K562 (cell line): ENCODE measurements around the gene LRP6. TPM values are rescaled to one million over a fixed set of nuclear protein-coding genes. Genes with fewer than 3 reads are reported as not detected.

ENCODE experiments used
- CBX2 ChIP-seq: fragments of 200-600 bp; sonication (generic); IDR thresholded peaks from one replicate; pipeline ENCODE4 v1.6.1; 2012; ENCODE audit warnings: mild to moderate bottlenecking, low read length, inconsistent platforms; ENCODE audit not compliant: insufficient read depth, poor library complexity, severe bottlenecking
- ELF1 ChIP-seq: fragments of 200-800 bp; sonication (Bioruptor generic); IDR thresholded peaks from 2 replicates; pipeline ENCODE4 v1.6.1; 2016; ENCODE audit warnings: missing genetic modification characterization, missing compliant biosample characterization
- EZH2 ChIP-seq: IDR thresholded peaks from 2 replicates; pipeline ENCODE4 v1.6.1; 2012; ENCODE audit warnings: low read depth, mild to moderate bottlenecking, inconsistent platforms, low read length, borderline replicate concordance
- FOS ChIP-seq: IDR thresholded peaks from 3 replicates; pipeline ENCODE4 v1.6.1; 2011; ENCODE audit not compliant: insufficient read length; ENCODE audit errors: extremely low read depth
- FOXP1 ChIP-seq: sonication (generic); formaldehyde crosslinking; IDR thresholded peaks from 2 replicates; pipeline ENCODE4 v1.8.0; 2022; ENCODE audit warnings: mild to moderate bottlenecking, missing genetic modification reagents
- L3MBTL2 ChIP-seq: fragments of 450-650 bp; IDR thresholded peaks from 2 replicates; pipeline ENCODE4 v1.6.1; 2016; ENCODE audit warnings: mild to moderate bottlenecking, moderate library complexity
- LEF1 ChIP-seq: fragments of 450-650 bp; IDR thresholded peaks from 2 replicates; pipeline ENCODE4 v1.6.1; 2016; ENCODE audit warnings: mild to moderate bottlenecking
- NCOR1 ChIP-seq: fragments of 450-650 bp; IDR thresholded peaks from 2 replicates; pipeline ENCODE4 v1.6.1; 2016; ENCODE audit warnings: mild to moderate bottlenecking, moderate library complexity
- NRF1 ChIP-seq, 2 experiments: fragments of 450-650 bp; IDR thresholded peaks in 1 of 2; conservative IDR thresholded peaks in 1 of 2; 2 replicates each; pipeline ENCODE4 v1.6.1; 2014; ENCODE audit warnings: mild to moderate bottlenecking in 2 of 2
- PPARD ChIP-seq: fragments of 250-450 bp; sonication (Bioruptor Pico); IDR thresholded peaks from 2 replicates; pipeline ENCODE4 v1.8.0; 2022; ENCODE audit warnings: inconsistent platforms, mild to moderate bottlenecking, moderate library complexity
- PTBP1 ChIP-seq: fragments of 200-400 bp; formaldehyde crosslinking; IDR thresholded peaks from 2 replicates; pipeline ENCODE4 v1.6.1; 2017; ENCODE audit warnings: low read depth, low read length
- TAF15 ChIP-seq: fragments of 200-400 bp; formaldehyde crosslinking; IDR thresholded peaks from 2 replicates; pipeline ENCODE4 v1.6.1; 2017; ENCODE audit warnings: mild to moderate bottlenecking, low read depth, low read length, moderate library complexity
- TCFL5 ChIP-seq: fragments of 250-450 bp; sonication (Bioruptor Pico); conservative IDR thresholded peaks from 2 replicates; pipeline ENCODE4 v1.6.1; 2021; ENCODE audit warnings: mild to moderate bottlenecking, moderate library complexity, matching md5 sums
- ZEB2 ChIP-seq: fragments of 450-650 bp; IDR thresholded peaks from 2 replicates; pipeline ENCODE4 v1.6.1; 2016
- ZNF444 ChIP-seq: fragments of 250-450 bp; sonication (Bioruptor Pico); IDR thresholded peaks from 2 replicates; pipeline ENCODE4 v1.4.0; 2020; ENCODE audit warnings: mild to moderate bottlenecking, moderate library complexity
- ZNF75A ChIP-seq: fragments of 450-650 bp; formaldehyde crosslinking; IDR thresholded peaks from 2 replicates; pipeline ENCODE4 v1.4.0; 2020; ENCODE audit warnings: mild to moderate bottlenecking
- polyA plus RNA-seq, 8 experiments: library from polyadenylated mRNA; depleted of rRNA in 4 of 8; stranded (reverse) in 5 of 8; unstranded in 3 of 8; fragments of >200 nt; fragmentation: Nextera tagmentation in 2 of 8; fragmentation: Illumina TruSeq in 1 of 8; extraction: Ambion mirVana in 2 of 8; extraction: Trizol in 1 of 8; gene quantifications; 2 replicates each; pipeline versions ENCODE4 v1.2.1 to v1.2.3, GENCODE V29; 2011 to 2014; ENCODE audit warnings: inconsistent platforms in 1 of 8, missing spikeins in 1 of 8
- total RNA-seq, 7 experiments: library from RNA; depleted of rRNA in 6 of 7; stranded (reverse); fragments of >200 nt in 6 of 7; fragmentation: Illumina TruSeq in 2 of 7; extraction: Trizol in 2 of 7; gene quantifications; 2 replicates each; pipeline versions ENCODE4 v1.2.1 to v1.2.3, GENCODE V29; 2011 to 2021; ENCODE audit warnings: low replicate concordance in 1 of 7
- TF ChIP-seq, protein P1 (sequence below): IDR thresholded peaks from 3 replicates; pipeline ENCODE4 v1.6.1; 2011; ENCODE audit warnings: borderline replicate concordance, mild to moderate bottlenecking; ENCODE audit not compliant: insufficient read length, insufficient read depth
- TF ChIP-seq, protein P2 (sequence below): fragments of 250-450 bp; sonication (Bioruptor Pico); IDR thresholded peaks from 2 replicates; pipeline ENCODE4 v1.4.0; 2020
- TF ChIP-seq, protein P3 (sequence below): fragments of 450-650 bp; IDR thresholded peaks from 2 replicates; pipeline ENCODE4 v1.6.1; 2016; ENCODE audit warnings: mild to moderate bottlenecking
- TF ChIP-seq, protein P4 (sequence below): fragments of 250-450 bp; sonication (Bioruptor Pico); IDR thresholded peaks from 2 replicates; pipeline ENCODE4 v1.8.0; 2022; ENCODE audit warnings: moderate library complexity, mild to moderate bottlenecking, inconsistent platforms
- TF ChIP-seq, protein P5 (sequence below): fragments of 250-450 bp; sonication (Bioruptor Pico); IDR thresholded peaks from 2 replicates; pipeline ENCODE4 v1.8.0; 2022; ENCODE audit warnings: inconsistent platforms

Gene LRP6
- total and polyA plus RNA-seq, 9 of the 15 experiments (the other 6 are each of a cell fraction or from before 2014, with no cell fraction given): 3.0 to 17.0 (median 10.8) TPM

DNA sequence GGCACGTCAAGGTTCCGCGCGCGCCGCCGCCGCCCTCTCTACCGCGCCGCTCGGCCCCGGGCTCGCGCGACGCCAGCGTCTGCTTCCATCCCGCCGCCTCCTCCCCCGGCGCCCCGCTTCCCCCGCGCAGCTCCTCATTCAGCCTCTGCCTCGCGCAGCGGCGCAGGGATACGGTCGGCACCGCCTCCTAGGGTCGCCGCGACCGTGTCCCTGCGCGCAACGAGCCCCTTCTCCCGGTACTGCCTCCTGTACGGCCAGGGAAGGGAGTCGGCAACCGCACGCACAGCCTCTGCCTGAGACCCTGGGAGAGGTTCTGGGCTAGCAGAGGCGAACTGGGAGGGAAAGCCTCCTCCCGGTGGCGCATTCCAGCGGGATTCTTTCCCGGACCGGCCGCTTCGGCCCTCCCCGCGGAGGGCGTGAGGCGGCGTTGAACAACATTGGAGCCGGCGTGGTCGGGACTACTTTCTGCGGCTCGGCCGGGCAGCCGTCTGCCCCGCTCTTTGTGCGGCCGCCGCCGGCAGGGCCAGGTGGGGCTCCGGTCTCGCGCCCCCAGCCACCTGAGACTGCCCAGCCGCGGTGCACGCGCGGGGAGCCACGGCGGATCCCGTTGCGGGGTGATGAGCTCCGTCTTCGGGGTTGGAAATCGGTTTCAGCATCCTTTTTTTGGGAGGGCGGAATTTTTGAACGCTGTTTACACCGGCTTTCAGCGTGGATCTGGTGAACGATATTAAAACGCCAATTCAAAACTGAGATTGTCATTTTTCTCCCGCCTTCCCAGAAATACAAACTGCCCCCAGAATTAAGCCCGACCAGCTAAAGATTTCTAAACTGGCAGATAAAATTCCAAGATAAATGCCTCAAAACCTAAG is at the start of gene LRP6 (continued):
- TF ChIP-seq ZNF75A (CRISPR knock-in tag): no peak
- TF ChIP-seq, protein P1, sequence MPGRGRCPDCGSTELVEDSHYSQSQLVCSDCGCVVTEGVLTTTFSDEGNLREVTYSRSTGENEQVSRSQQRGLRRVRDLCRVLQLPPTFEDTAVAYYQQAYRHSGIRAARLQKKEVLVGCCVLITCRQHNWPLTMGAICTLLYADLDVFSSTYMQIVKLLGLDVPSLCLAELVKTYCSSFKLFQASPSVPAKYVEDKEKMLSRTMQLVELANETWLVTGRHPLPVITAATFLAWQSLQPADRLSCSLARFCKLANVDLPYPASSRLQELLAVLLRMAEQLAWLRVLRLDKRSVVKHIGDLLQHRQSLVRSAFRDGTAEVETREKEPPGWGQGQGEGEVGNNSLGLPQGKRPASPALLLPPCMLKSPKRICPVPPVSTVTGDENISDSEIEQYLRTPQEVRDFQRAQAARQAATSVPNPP: no peak
- TF ChIP-seq EZH2: no peak
- no peak for TF ChIP-seq ZNF444 (CRISPR knock-in tag)
- TF ChIP-seq ZEB2: 0 out of 2 replicates have a peak, but pooled peaks have one; percentile 28
- TF ChIP-seq FOXP1 (CRISPR knock-in tag): peak; percentile 74
- TF ChIP-seq, protein P2, sequence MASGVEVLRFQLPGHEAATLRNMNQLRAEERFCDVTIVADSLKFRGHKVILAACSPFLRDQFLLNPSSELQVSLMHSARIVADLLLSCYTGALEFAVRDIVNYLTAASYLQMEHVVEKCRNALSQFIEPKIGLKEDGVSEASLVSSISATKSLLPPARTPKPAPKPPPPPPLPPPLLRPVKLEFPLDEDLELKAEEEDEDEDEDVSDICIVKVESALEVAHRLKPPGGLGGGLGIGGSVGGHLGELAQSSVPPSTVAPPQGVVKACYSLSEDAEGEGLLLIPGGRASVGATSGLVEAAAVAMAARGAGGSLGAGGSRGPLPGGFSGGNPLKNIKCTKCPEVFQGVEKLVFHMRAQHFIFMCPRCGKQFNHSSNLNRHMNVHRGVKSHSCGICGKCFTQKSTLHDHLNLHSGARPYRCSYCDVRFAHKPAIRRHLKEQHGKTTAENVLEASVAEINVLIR (CRISPR knock-in tag): peak; percentile 65
- no peak for TF ChIP-seq TAF15
- peak; percentile 83 for TF ChIP-seq L3MBTL2
- no peak for TF ChIP-seq FOS
- no peak for TF ChIP-seq PPARD (CRISPR knock-in tag)
- TF ChIP-seq NCOR1: peak; percentile 55; the same call in 1 of the 2 replicates
- no peak for TF ChIP-seq ELF1 (tag)
- no peak for TF ChIP-seq PTBP1
- peak; percentile 87 to 90 for TF ChIP-seq NRF1 (conservative IDR thresholded peaks at IDR 0.05 in 1 of 2, IDR thresholded peaks at IDR 0.05 in 1 of 2)
- no peak for TF ChIP-seq CBX2
- TF ChIP-seq, protein P3, sequence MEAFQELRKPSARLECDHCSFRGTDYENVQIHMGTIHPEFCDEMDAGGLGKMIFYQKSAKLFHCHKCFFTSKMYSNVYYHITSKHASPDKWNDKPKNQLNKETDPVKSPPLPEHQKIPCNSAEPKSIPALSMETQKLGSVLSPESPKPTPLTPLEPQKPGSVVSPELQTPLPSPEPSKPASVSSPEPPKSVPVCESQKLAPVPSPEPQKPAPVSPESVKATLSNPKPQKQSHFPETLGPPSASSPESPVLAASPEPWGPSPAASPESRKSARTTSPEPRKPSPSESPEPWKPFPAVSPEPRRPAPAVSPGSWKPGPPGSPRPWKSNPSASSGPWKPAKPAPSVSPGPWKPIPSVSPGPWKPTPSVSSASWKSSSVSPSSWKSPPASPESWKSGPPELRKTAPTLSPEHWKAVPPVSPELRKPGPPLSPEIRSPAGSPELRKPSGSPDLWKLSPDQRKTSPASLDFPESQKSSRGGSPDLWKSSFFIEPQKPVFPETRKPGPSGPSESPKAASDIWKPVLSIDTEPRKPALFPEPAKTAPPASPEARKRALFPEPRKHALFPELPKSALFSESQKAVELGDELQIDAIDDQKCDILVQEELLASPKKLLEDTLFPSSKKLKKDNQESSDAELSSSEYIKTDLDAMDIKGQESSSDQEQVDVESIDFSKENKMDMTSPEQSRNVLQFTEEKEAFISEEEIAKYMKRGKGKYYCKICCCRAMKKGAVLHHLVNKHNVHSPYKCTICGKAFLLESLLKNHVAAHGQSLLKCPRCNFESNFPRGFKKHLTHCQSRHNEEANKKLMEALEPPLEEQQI: peak; percentile 93
- TF ChIP-seq, protein P4, sequence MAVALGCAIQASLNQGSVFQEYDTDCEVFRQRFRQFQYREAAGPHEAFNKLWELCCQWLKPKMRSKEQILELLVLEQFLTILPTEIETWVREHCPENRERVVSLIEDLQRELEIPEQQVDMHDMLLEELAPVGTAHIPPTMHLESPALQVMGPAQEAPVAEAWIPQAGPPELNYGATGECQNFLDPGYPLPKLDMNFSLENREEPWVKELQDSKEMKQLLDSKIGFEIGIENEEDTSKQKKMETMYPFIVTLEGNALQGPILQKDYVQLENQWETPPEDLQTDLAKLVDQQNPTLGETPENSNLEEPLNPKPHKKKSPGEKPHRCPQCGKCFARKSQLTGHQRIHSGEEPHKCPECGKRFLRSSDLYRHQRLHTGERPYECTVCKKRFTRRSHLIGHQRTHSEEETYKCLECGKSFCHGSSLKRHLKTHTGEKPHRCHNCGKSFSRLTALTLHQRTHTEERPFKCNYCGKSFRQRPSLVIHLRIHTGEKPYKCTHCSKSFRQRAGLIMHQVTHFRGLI: no peak
- TF ChIP-seq TCFL5 (CRISPR knock-in tag): no peak
- TF ChIP-seq, protein P5, sequence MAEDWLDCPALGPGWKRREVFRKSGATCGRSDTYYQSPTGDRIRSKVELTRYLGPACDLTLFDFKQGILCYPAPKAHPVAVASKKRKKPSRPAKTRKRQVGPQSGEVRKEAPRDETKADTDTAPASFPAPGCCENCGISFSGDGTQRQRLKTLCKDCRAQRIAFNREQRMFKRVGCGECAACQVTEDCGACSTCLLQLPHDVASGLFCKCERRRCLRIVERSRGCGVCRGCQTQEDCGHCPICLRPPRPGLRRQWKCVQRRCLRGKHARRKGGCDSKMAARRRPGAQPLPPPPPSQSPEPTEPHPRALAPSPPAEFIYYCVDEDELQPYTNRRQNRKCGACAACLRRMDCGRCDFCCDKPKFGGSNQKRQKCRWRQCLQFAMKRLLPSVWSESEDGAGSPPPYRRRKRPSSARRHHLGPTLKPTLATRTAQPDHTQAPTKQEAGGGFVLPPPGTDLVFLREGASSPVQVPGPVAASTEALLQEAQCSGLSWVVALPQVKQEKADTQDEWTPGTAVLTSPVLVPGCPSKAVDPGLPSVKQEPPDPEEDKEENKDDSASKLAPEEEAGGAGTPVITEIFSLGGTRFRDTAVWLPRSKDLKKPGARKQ (CRISPR knock-in tag): no peak
- no peak; the same call in 1 of the 2 replicates for TF ChIP-seq LEF1
